ENCODE data around the gene RANBP9. TPM values are rescaled to one million over a fixed set of nuclear protein-coding genes. Genes with fewer than 3 reads are reported as not detected.

Gene RANBP9
- 10 to 100 TPM; 38.9 to 49.3 (median 44.0) TPM for polyA plus RNA-seq (ENCODE audit: insufficient read depth in 1 of 5, insufficient read length in 5 of 5, low replicate concordance in 1 of 5)
- long read RNA-seq, donor 1, transcript RANBP9-201 (14 exons, 3,113 nt), result major isoform, 7 of 11 reads
- long read RNA-seq, donor 1, partial matches to known transcripts, result 0 of 11 reads
- long read RNA-seq, donor 1, other reads (novel, unspliced or antisense), result 0 of 11 reads
- long read RNA-seq, donor 2, partial matches to known transcripts, result 0 of 4 reads
- long read RNA-seq, donor 2, other reads (novel, unspliced or antisense), result 0 of 4 reads
- long read RNA-seq, donor 3, transcript RANBP9-202 (3 exons, 658 nt), result major isoform, 5 of 8 reads
- long read RNA-seq, donor 3, partial matches to known transcripts, result 0 of 8 reads
- long read RNA-seq, donor 3, other reads (novel, unspliced or antisense), result 0 of 8 reads
- long read RNA-seq, donor 4, transcript RANBP9-202 (3 exons, 658 nt), result major isoform, 6 of 7 reads
- long read RNA-seq, donor 4, partial matches to known transcripts, result 0 of 7 reads
- long read RNA-seq, donor 4, other reads (novel, unspliced or antisense), result 0 of 7 reads
- long read RNA-seq, donor 5, transcript RANBP9-201 (14 exons, 3,113 nt), result major isoform, 7 of 11 reads
- long read RNA-seq, donor 5, partial matches to known transcripts, result 0 of 11 reads
- long read RNA-seq, donor 5, other reads (novel, unspliced or antisense), result 0 of 11 reads
- long read RNA-seq, donor 6, transcript RANBP9-201 (14 exons, 3,113 nt), result major isoform, 8 of 11 reads
- long read RNA-seq, donor 6, partial matches to known transcripts, result 0 of 11 reads
- long read RNA-seq, donor 6, other reads (novel, unspliced or antisense), result 0 of 11 reads
- long read RNA-seq, donor 7, partial matches to known transcripts, result 0 of 7 reads
- long read RNA-seq, donor 7, other reads (novel, unspliced or antisense), result 0 of 7 reads
- long read RNA-seq, donor 8, partial matches to known transcripts, result 0 of 4 reads
- long read RNA-seq, donor 8, other reads (novel, unspliced or antisense), result 0 of 4 reads

DNA sequence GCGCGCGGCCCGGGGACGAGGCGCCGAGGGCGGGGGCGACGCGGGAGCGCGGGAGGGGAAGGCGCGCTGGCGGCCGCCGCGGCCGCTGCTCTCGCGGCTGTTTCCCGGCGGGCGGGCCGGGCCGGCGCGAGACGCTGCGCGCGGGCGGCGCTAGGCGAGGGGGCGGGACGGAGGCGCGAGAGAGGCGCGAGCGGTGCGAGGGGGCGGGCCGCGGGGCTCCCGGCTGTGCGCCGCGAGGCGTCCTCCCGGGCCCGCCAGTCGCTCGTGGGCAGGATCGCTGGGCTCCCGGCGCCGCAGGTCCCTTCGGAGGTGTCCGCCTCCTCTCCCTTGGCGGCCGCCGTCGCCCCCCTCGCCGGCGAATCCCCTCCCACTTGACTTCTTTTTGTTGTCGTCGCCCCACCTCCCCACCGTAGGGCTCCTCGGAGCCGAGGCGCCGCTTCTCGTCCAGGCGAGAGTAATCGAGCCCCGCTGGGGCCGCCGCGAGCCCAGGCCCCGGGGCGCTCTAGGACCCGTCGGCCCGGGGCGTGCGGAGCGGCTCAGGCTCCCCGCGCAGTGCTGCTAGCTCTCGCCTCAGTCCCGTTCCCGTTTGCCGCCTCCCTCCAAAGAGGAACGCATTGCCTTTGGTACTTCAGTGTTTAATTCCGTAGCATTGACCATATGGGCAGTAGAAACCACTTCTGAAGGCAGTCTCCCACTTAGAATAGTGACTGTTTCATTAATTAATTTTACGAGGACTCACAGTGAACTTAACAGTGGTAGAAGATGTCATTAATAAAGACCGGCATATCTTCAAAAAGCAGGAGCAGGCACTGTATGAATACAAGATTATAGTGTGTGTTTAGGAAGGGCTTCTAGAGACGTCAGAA lies at the start of gene RANBP9:
Gene RANBP9 (minus strand): TSS at position 103 of the 866 bp plus-strand sequence. CDS start 330 bp downstream, outside the sequence.
- peak; percentile 92 to 93 for DNase-seq

DNA sequence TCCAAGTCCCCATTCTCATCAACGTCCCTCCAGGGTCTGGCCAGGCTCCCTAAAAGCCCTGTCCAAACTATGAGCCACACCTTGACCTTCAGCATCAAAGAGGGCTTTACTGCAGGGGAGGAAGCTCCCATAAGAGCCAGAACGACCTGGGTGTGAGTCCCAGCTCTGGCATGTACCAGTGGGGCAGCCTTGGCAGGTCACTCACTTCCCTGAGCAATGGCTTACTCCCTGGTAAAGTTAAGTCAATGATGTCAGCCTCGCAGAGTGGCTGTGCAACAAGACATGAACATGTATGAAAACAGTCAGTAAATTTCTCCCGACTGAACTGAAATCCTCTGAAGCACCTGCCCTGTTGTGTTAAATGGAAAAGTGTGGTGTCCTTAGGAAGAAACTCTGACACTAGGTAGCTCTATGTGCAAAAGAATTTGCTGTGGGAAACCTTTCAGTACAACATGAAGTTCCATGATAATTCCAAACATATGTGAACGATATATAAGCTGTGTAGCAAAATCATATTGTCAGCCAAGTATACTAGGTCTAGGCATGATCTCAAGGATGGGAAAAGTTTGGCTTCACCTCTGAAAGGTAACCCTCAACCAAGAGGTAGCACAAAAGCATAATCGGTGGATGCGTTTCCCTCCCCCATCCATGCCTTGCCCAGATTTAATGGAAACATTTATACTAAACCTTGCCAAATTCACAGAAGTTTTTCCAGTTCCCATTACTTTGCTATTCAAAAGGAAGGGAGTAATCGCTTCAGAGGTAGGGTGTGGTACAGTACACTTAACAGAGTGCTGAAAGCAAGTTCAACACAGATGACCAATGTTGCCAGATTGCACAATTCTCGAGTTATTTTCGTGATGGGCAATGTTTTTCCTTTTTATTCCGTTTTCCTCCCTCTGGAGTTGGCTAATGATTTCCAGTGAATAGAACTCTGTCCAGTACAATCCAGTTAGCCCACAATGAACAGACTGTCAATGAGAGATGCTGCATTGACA lies 49.0 kb upstream of the RANBP9 start:
- DNase-seq, result peak in 1 of 2 donors; percentile 22

GRCh38 chr6:13759025-13759424 lies 47.4 kb upstream of the RANBP9 start:
- DNase-seq, result no peak

- no peak for DNase-seq
These were observed 43.0 kb upstream of the RANBP9 start for GRCh38 chr6:13754644-13755043.

- DNase-seq, result no peak
These were observed 32.1 kb upstream of the RANBP9 start for GRCh38 chr6:13743736-13744127.

GRCh38 chr6:13742961-13743735 lies 31.5 kb upstream of the RANBP9 start:
- no peak for DNase-seq

DNA sequence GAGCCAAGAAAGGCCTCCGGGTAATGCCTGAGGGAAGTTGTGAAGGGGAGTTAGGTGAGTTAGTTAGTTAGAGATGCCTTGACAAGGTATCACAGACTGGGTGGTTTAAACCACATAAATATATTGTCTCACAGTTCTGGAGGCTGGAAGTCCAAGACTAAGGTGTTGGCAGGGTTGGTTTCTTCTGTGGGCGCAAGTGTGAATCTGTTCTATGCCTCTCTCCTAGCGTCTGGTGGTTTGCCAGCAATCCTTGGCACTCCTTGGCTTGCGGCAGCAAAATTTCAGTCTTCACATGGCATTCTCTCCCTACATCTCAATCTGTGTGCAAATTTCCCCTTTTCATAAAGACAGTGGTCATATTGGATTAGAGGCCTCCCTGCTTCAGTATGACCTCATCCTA lies 29.7 kb upstream of the RANBP9 start:
- no peak for DNase-seq

DNA sequence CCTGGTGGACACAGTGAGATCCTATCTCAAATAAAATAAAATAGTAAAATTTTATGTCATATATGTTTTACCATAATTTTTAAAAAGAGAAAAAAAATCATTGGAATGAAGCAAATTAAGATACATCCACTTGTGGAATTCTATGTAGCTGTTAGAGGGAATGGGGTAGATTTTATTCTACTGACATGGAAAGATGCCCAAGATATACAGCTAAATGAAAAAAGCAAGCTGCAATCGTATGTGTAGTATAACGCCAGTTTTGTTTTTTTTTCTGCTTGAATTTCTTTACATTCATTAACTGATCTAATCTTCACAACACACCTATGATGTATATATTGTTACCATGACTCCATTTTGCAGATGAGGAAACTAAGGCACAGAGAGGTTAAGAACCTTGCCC lies 23.4 kb upstream of the RANBP9 start:
- no peak for DNase-seq

DNA sequence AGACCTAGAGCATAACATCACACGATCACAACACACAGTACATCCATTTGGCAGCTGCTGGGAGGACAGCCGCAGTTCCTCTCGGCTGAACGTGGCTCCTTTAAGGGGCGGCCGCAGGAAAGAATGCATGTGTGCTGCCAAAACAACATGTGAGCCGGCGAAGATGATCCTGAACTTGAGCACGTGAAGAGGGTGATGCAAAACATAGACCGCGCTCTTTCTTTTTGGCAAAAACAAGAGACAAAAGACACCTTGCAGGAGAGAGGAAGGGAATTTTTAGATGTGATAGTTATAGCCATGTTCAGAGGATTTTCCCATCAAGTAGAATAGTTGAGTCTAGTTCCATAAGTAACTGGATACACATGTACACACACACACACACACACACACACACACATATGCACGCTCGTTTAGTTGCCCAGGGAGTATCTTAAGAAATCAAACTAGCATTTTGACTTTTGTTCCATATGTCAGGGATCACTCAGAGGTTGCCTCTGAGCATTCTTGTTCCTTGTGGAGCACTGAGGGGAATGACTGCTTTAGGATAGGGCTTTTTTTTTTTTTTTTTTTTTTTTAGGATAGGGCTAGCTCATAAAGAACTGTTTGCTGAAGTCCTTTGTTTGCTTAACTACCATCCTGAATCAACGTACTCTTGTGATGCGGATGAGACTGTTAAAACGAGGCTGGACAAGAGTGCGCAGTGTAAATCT lies 21.7 kb upstream of the RANBP9 start:
- peak; percentile 43 to 59 for DNase-seq

DNA sequence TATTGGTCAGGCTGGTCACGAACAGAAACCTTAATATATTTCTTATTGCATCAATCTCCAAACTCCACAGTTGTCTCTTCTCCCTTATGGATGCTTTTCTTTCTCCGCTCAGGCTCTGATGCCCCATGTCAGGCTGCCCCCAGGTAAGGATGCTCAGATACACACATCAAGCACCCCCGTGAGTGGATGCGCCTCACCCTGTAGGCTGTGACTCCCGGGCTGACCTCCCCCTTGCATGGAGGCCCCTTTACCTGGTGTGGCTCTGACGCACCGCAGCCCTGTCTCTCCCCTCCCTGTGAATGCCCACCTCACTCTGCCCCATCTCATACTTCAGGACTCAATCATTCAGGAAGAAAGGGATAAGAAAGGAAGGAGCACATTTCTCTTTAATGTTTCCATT lies 19.1 kb upstream of the RANBP9 start:
- no peak for DNase-seq

GRCh38 chr6:13729891-13730290 lies 18.3 kb upstream of the RANBP9 start:
- no peak for DNase-seq

DNA sequence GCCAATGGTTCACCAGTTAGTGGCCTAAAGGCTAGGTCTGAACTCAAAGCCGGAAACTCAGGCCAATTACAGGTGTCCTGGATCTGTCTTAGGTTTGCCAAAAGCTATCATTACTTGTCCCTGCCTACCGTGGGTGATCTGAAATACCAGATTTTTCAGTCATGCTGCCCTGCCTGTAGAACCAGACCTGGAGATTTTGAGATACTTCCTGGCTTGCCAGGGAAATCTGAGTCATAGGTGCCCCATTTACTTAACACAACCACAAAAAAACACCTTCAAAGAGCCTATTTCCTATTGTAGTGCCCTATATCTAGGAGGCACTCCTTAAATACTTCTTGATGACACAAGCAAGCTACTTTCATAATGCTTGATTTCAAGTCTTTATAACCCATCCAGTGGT lies 13.9 kb upstream of the RANBP9 start:
- no peak for DNase-seq

DNA sequence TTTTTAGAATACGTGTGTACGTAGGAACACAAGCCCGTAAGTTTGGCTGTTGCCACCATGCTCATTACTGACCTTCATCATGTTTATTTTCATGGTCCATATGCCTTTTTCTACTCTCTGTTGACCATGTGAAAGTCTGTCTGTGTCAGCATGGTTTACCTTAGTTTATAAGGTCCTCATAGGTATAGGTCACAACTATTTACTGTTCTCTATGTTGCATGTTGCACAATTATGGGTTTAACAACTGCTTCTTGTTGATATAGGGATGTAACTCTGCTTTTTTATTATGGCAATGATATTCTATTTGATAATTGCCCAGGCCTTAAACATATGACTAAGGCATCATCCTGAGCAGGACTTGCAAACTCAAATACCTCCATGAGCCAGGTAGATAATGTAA lies 13.4 kb upstream of the RANBP9 start:
- DNase-seq, result no peak

DNA sequence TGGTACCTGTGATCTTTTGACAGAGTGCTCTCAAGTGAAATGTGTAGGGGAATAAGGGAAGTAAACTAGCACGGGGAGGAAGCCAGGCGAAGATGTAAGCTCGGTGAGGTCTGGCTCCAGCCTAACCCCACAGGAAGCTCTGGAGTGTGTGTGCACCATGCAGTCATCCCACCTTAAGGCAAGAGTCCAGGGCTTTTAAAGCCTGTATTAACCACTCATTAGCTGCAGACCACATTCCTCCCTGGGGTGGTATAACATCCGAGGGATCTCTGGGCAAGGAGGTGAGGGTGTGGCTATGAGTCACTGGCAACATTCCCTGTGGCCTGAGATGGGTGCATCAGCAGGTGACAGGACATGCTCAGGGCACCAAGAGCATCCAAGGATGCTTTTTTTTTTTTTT lies 12.5 kb upstream of the RANBP9 start:
- DNase-seq, result no peak

GRCh38 chr6:13722880-13723279 lies 11.2 kb upstream of the RANBP9 start:
- DNase-seq, result no peak

DNA sequence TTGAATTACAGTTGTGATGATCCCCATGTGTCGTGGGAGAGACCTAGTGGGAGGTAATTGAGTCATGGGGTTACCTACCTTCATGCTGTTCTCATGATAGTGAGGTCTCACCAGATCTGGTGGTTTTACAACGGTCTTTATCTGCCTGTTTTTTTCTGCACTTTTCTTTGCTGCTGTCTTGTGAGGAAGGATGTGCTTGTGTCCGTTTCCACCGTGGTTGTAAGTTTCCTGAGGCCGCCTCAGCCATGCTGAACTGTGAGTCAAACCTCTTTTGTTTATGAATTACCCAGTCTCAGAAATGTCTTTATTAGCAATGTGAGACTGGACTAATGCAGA lies 6.5 kb upstream of the RANBP9 start:
- no peak for DNase-seq

GRCh38 chr6:13716955-13717295 lies 5.3 kb upstream of the RANBP9 start:
- no peak for DNase-seq

DNA sequence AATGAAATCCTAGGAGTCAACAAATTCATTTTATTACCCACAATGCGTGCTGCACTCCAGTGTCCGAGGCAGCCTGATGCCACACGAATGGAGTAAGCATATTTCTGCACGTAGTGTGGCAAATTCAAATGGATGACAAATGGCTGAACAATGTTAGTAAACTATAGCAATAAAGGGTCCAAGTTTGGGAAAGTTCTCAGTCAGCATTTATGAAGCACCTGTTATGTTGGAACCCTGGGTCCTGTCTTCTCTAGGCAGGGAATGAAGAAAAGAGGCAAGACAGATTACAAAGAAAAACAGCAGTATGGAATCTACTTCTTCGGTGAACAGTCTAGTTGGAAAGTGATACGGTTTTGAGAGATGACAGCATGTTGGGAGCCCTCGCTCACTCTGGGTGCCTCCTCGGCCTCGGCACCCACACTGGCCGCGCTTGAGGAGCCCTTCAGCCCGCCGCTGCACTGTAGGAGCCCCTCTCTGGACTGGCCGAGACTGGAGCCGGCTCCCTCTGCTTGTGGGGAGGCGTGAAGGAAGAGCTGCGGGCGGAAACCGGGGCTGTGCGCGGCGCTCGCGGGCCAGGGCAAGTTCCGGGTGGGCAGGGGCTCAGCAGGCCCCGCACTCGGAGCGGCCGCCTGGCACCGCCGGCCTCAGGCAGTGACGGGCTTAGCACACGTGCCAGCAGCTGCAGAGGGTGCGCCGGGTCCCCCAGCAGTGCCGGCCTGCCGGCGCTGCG lies 4.8 kb upstream of the RANBP9 start:
- DNase-seq, result no peak
